Neuronal stem cell (in vitro differentiated cells): ENCODE measurements around the gene RAB40AL.

Source experiments
- DNase-seq: peaks from one replicate; pipeline ENCODE4 v3.0.0-alpha.2; 2013; ENCODE audit warnings: low spot score
- H2AFZ ChIP-seq: one replicate; pipeline ENCODE4 v1.6.1; 2013; ENCODE audit warnings: mild to moderate bottlenecking, low read length, inconsistent platforms
- H2AK5ac ChIP-seq: 2 replicates; pipeline ENCODE4 v1.6.1; 2013; ENCODE audit warnings: low read depth, mild to moderate bottlenecking, inconsistent platforms, low read length, moderate library complexity, mixed read lengths
- H2BK120ac ChIP-seq: 2 replicates; pipeline ENCODE4 v1.6.1; 2013; ENCODE audit warnings: low read depth, mild to moderate bottlenecking, inconsistent platforms, low read length, moderate library complexity, mixed read lengths
- H2BK12ac ChIP-seq: one replicate; pipeline ENCODE4 v1.6.1; 2013; ENCODE audit warnings: low read length, inconsistent platforms
- H2BK15ac ChIP-seq: 2 replicates; pipeline ENCODE4 v1.6.1; 2013; ENCODE audit warnings: mild to moderate bottlenecking, low read length, inconsistent platforms, mixed read lengths
- H2BK5ac ChIP-seq: one replicate; pipeline ENCODE4 v1.6.1; 2013; ENCODE audit warnings: inconsistent platforms, mild to moderate bottlenecking, low read length, moderate library complexity
- H3K14ac ChIP-seq: one replicate; pipeline ENCODE4 v1.6.1; 2013; ENCODE audit warnings: low read length, inconsistent platforms
- H3K18ac ChIP-seq: 2 replicates; pipeline ENCODE4 v1.6.1; 2013; ENCODE audit warnings: low read length, inconsistent platforms
- H3K23ac ChIP-seq: 2 replicates; pipeline ENCODE4 v1.6.1; 2013; ENCODE audit warnings: low read depth, mild to moderate bottlenecking, mixed read lengths, low read length, inconsistent platforms; ENCODE audit not compliant: poor library complexity
- H3K27ac ChIP-seq: replicated peaks from 3 replicates; pipeline ENCODE4 v1.5.1; 2013; ENCODE audit warnings: low read length, inconsistent platforms
- H3K27me3 ChIP-seq, 3 experiments: 2 replicates each; pipeline ENCODE4 v1.6.1; 2013; ENCODE audit warnings: low read length in 3 of 3, mild to moderate bottlenecking in 2 of 3, inconsistent platforms in 1 of 3, low read depth in 1 of 3, mixed read lengths in 1 of 3, moderate library complexity in 1 of 3; ENCODE audit not compliant: control insufficient read depth in 3 of 3, insufficient read depth in 3 of 3
- H3K36me3 ChIP-seq, 2 donors: replicated peaks in 1 of 2; 2 replicates each; pipeline ENCODE4 v1.6.1; 2013; ENCODE audit warnings: low read length in 2 of 2; ENCODE audit not compliant: control insufficient read depth in 2 of 2, insufficient read depth in 2 of 2
- H3K4ac ChIP-seq: 2 replicates; pipeline ENCODE4 v1.6.1; 2013; ENCODE audit warnings: inconsistent platforms, mild to moderate bottlenecking, low read length, moderate library complexity
- H3K4me1 ChIP-seq, 2 donors: 1 replicate in 1 of 2; 2 replicates in 1 of 2; pipeline ENCODE4 v1.6.1; 2013; ENCODE audit warnings: low read length in 2 of 2, low read depth in 1 of 2; ENCODE audit not compliant: control insufficient read depth in 2 of 2, insufficient read depth in 1 of 2
- H3K4me2 ChIP-seq: one replicate; pipeline ENCODE4 v1.6.1; 2013; ENCODE audit warnings: mild to moderate bottlenecking, low read length, inconsistent platforms; ENCODE audit not compliant: insufficient read depth, poor library complexity, severe bottlenecking
- H3K4me3 ChIP-seq, 2 donors: 2 replicates each; pipeline ENCODE4 v1.5.1; 2013; ENCODE audit warnings: low read length in 2 of 2, mild to moderate bottlenecking in 2 of 2, inconsistent platforms in 1 of 2, moderate library complexity in 1 of 2
- H3K79me1 ChIP-seq: one replicate; pipeline ENCODE4 v1.6.1; 2013; ENCODE audit warnings: low read depth, mild to moderate bottlenecking, inconsistent platforms, low read length, moderate library complexity
- H3K9ac ChIP-seq: one replicate; pipeline ENCODE4 v1.6.1; 2013; ENCODE audit warnings: mild to moderate bottlenecking, low read depth, low read length, inconsistent platforms; ENCODE audit not compliant: poor library complexity
- H3K9me3 ChIP-seq, 2 donors: replicated peaks in 1 of 2; 2 replicates each; pipeline versions ENCODE3 to v1.6.1; 2013; ENCODE audit warnings: low read length in 2 of 2, mild to moderate bottlenecking in 2 of 2, inconsistent platforms in 1 of 2, low read depth in 1 of 2, mixed read lengths in 1 of 2, moderate library complexity in 1 of 2; ENCODE audit not compliant: control insufficient read depth in 2 of 2, insufficient read depth in 1 of 2
- H4K8ac ChIP-seq: one replicate; pipeline ENCODE4 v1.6.1; 2013; ENCODE audit warnings: low read depth, mild to moderate bottlenecking, inconsistent platforms, low read length, moderate library complexity
- H4K91ac ChIP-seq: one replicate; pipeline ENCODE4 v1.6.1; 2013; ENCODE audit warnings: low read length, low read depth, mild to moderate bottlenecking, inconsistent platforms; ENCODE audit not compliant: poor library complexity
- WGBS, 2 donors: extraction: QIAGEN DNeasy Blood & Tissue Kit; methylation state at CpG; one replicate each; pipeline ENCODE4 v1.1.7; 2013; ENCODE audit warnings: missing lambda C conversion rate in 2 of 2, mixed read lengths in 1 of 2; ENCODE audit not compliant: insufficient read length in 2 of 2, insufficient replicate concordance in 1 of 2; ENCODE audit errors: extremely low coverage in 2 of 2; 5-methylcytosine and 5-hydroxymethylcytosine counted together

Gene RAB40AL

DNA sequence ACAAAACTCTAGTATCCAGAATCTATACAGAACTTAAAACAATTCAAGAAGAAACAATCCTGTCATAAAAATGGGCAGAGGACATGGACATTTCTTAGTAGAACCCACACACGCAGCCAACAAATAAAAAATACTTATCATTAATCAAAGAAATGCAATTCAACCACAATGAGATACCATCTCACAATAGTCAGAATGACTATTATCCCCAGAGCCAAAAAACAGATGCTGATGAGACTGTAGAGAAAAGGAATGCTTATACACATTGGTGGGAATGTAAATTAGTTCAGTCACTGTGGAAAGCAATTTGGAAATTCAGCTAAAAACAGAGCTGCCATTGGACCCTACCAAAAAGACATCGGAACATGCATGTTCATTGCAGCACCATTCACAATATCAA lies 37.9 kb downstream of the RAB40AL start:
- no peak overlapping the region for H4K91ac ChIP-seq

DNA sequence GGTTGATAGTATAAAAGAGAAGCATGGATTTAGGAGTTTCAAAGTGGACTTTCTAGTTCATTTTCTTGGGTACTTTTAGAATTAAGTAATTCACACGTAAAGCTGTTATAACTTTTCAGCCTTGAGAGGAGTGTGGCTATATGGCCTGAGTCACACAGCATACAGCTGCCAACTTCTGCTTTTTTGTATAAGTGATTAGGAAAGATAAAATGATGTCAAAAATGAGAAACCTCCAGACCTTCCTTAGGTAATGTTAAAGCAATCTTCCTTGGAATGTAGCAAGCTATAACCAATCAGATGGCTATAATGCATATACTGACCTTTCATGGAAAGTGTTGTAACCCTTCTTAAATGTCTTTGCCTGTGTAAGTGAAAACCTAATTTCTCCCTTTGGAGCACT lies 39.2 kb downstream of the RAB40AL start:
- Histone ChIP-seq H2BK120ac (no peak overlapping the region), H2BK5ac (no peak overlapping the region), H2BK15ac (no peak overlapping the region), H3K79me1 (no peaks in the 10 kb centered on the region), H3K4me3 (no peak overlapping the region), H3K27me3 (peaks cover 0 to 6% (median 0%) of the 10 kb centered on the region in 3 experiments), H4K8ac (no peak overlapping the region), H3K27ac (no peak overlapping the region), H3K4me1 (no peaks in the 10 kb centered on the region), H3K18ac (no peak overlapping the region), H3K14ac (no peak overlapping the region), H2AFZ (no peak overlapping the region), H4K91ac (no peak overlapping the region), H3K36me3 (no peaks in the 10 kb centered on the region), H3K23ac (no peak overlapping the region), H2BK12ac (no peak overlapping the region), H2AK5ac (no peak overlapping the region), H3K9ac (no peak overlapping the region), H3K4me2 (no peak overlapping the region), H3K9me3 (no peaks in the 10 kb centered on the region), H3K4ac (no peak overlapping the region)
- no peak for DNase-seq
- no CpG with 5 or more reads among the region's 1 CpG for WGBS, 2 donors

More for the DNA sequence above, 37.9 kb downstream of the RAB40AL start:
- Histone ChIP-seq H3K79me1 (no peaks in the 10 kb centered on the region), H3K4me2 (no peak overlapping the region), H3K18ac (no peak overlapping the region), H3K9me3 (no peaks in the 10 kb centered on the region), H3K4me1 (no peaks in the 10 kb centered on the region), H2AK5ac (no peak overlapping the region), H3K4ac (no peak overlapping the region), H3K27ac (no peak overlapping the region), H2BK5ac (no peak overlapping the region), H2AFZ (no peak overlapping the region), H2BK12ac (no peak overlapping the region), H2BK120ac (no peak overlapping the region), H3K36me3 (no peaks in the 10 kb centered on the region), H2BK15ac (no peak overlapping the region), H3K14ac (no peak overlapping the region), H3K27me3 (peaks cover 0 to 5% (median 0%) of the 10 kb centered on the region in 3 experiments), H3K4me3 (no peak overlapping the region), H3K23ac (no peak overlapping the region), H3K9ac (no peak overlapping the region), H4K8ac (no peak overlapping the region)
- DNase-seq, result no peak
- no CpG with 5 or more reads among the region's 2 CpGs for WGBS, 2 donors

DNA sequence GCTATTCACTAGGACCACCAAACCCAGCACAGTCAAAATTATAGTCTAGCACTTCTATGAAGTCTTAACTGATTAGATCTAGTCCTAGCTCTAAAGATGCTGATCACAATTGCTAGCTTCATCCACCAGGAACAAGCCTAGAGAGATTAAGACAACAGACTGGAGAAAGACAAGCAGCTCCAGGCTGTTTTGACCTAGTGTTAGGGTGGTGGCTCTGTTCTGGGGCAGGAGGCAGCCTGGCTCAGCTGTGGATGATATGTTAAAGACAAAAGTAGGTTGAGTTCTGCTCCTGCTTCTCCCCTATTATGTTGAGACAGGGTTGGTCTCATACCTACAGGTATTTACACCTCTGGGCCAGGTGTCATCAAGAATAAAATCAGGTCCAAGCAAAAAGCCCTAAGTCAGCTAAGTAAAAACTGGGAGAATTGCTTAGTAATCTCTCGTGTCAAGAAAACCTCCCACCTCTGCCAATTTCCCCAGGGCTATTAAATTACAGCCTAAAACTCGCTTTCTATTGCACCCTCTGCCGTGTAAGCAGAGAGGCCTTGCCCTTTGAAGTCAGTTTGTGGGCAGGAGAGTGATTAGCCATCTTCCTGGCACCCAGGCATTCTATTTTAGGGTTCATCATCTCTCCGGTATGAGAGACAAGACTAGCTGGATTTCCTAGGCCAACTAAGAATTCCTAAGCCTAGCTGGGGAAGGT lies 39.9 kb downstream of the RAB40AL start:
- no peak overlapping the region for H3K27ac ChIP-seq
- no peaks in the 10 kb centered on the region for H3K4me1 ChIP-seq
- WGBS, 2 donors, result no CpG with 5 or more reads among the region's 4 CpGs
- no peak overlapping the region for H3K23ac ChIP-seq
- H4K91ac ChIP-seq, result no peak overlapping the region
- no peaks in the 10 kb centered on the region for H3K36me3 ChIP-seq
- H3K14ac ChIP-seq, result no peak overlapping the region
- H3K9ac ChIP-seq, result no peak overlapping the region
- H2BK15ac ChIP-seq, result no peak overlapping the region
- H2BK5ac ChIP-seq, result no peak overlapping the region
- H3K27me3 ChIP-seq, result peaks cover 0 to 6% (median 0%) of the 10 kb centered on the region in 3 experiments
- no peaks in the 10 kb centered on the region for H3K79me1 ChIP-seq
- no peaks in the 10 kb centered on the region for H3K9me3 ChIP-seq
- H2AK5ac ChIP-seq, result no peak overlapping the region
- no peak overlapping the region for H2BK12ac ChIP-seq
- no peak overlapping the region for H2BK120ac ChIP-seq
- no peak overlapping the region for H3K4ac ChIP-seq
- no peak overlapping the region for H3K18ac ChIP-seq
- no peak overlapping the region for H3K4me2 ChIP-seq
- H4K8ac ChIP-seq, result no peak overlapping the region
- no peak for DNase-seq
- no peak overlapping the region for H3K4me3 ChIP-seq
- no peak overlapping the region for H2AFZ ChIP-seq

DNA sequence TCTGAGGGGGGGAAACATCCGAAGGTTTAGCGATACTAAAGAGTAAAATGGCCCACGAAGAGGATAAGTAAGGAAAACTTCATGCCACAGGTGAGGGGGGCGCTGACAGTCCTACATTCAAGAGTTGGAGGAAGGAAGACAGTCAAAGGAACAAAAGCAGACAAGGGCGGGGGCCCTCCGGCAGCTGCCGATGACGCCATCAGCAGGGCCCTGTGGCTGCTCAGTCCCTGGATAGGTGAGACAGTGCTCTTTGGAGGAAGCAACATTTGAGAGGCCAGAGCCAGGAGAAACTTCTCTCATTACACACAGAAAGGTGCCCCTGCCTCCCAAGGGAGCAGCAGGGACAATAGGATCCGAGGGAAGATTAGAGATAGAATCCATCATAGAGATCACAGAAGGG lies 41.5 kb downstream of the RAB40AL start:
- H2AK5ac ChIP-seq, result no peak overlapping the region
- H3K27ac ChIP-seq, result no peak overlapping the region
- no peak overlapping the region for H4K8ac ChIP-seq
- no peak overlapping the region for H3K9ac ChIP-seq
- H3K14ac ChIP-seq, result no peak overlapping the region
- H3K4ac ChIP-seq, result no peak overlapping the region
- no peaks in the 10 kb centered on the region for H3K36me3 ChIP-seq
- no peak overlapping the region for H3K4me2 ChIP-seq
- no peak for DNase-seq
- H3K27me3 ChIP-seq, result peaks cover 0 to 9% (median 0%) of the 10 kb centered on the region in 3 experiments
- H3K79me1 ChIP-seq, result no peaks in the 10 kb centered on the region
- WGBS, 2 donors, result no CpG with 5 or more reads among the region's 9 CpGs
- no peak overlapping the region for H3K23ac ChIP-seq
- H3K18ac ChIP-seq, result no peak overlapping the region
- H2BK5ac ChIP-seq, result no peak overlapping the region
- H3K9me3 ChIP-seq, result no peaks in the 10 kb centered on the region
- no peak overlapping the region for H2BK12ac ChIP-seq
- H4K91ac ChIP-seq, result no peak overlapping the region
- no peak overlapping the region for H2AFZ ChIP-seq
- H3K4me1 ChIP-seq, result no peaks in the 10 kb centered on the region
- H2BK15ac ChIP-seq, result no peak overlapping the region
- no peak overlapping the region for H3K4me3 ChIP-seq
- no peak overlapping the region for H2BK120ac ChIP-seq
